HepG2 (cell line): ENCODE results near the gene SMC6.

Source experiments
- ASH2L ChIP-seq: fragments of 300-600, 200-600 bp; sonication (generic); IDR thresholded peaks from 2 replicates; pipeline ENCODE4 v1.7.0; 2017; ENCODE audit warnings: low read depth, mild to moderate bottlenecking, moderate library complexity, mixed read lengths, low read length; ENCODE audit not compliant: insufficient read length
- CHD2 ChIP-seq: IDR thresholded peaks from 2 replicates; pipeline ENCODE4 v1.6.1; 2011; ENCODE audit warnings: low read depth, low read length, improper control_type of control experiment
- CREB1 ChIP-seq, 2 experiments: fragments of 450-650 bp in 1 of 2; IDR thresholded peaks; 2 replicates each; pipeline ENCODE4 v1.6.1; 2016 to 2017; ENCODE audit warnings: control low read depth in 1 of 2, mild to moderate bottlenecking in 1 of 2, missing compliant biosample characterization in 1 of 2, missing genetic modification characterization in 1 of 2
- ELF4 ChIP-seq: sonication (generic); formaldehyde crosslinking; IDR thresholded peaks from 2 replicates; pipeline ENCODE4 v1.5.0; 2020; ENCODE audit warnings: missing genetic modification reagents, mild to moderate bottlenecking, moderate library complexity, borderline replicate concordance
- YY1 ChIP-seq: IDR thresholded peaks from 2 replicates; pipeline ENCODE4 v1.6.1; 2011; ENCODE audit warnings: low read length, low read depth, moderate library complexity, mild to moderate bottlenecking; ENCODE audit not compliant: insufficient read depth, insufficient replicate concordance

DNA sequence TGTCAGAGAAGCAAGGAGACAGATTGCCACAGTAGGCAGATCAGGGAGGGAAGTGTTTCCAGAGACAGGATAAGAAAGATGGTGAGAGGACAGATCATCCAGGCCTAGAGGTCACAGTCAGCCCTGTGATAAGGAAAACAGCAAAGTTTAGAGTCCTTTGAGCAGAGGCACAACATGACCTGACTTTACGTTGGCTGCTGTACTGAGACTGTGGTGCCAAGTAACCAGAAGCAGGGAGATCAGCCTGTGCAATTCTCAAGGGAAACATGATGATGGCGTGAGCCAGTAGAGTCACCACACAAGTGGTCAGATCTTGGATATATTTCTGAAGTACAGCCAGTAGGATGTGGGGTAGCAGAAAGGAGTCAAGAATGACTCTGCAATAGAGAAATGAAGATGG lies 43.7 kb downstream of the SMC6 start:
- TF ChIP-seq ELF4 (CRISPR knock-in tag) = no peak
- TF ChIP-seq CREB1 (IDR thresholded peaks at IDR 0.05) = no peak
- no peak for TF ChIP-seq CREB1 (CRISPR knock-in tag; IDR thresholded peaks at IDR 0.05)
- no peak for TF ChIP-seq CHD2
- no peak for TF ChIP-seq ASH2L
- TF ChIP-seq YY1 = no peak
